Natural killer cell (primary cell): ENCODE results near the gene PDE11A. TPM values are rescaled to one million over a fixed set of nuclear protein-coding genes. Genes with fewer than 3 reads are reported as not detected.

Experiments
- ATAC-seq, 3 donors: fragments of 150-1000 bp in 2 of 3; fragments of 200-7000 bp in 1 of 3; cut with Tn5 transposase; 1 replicate in 1 of 3; 2 replicates in 2 of 3; pipeline ENCODE4 v1.10.0; 2021; ENCODE audit warnings: mild to moderate bottlenecking in 2 of 3, moderate library complexity in 2 of 3
- DNase-seq, 2 donors: peaks; one replicate each; pipeline versions ENCODE4 v3.0.0 to v3.0.0-alpha.2; 2013 to 2021; ENCODE audit warnings: mixed read lengths in 1 of 2
- H3K27ac ChIP-seq: one replicate; pipeline ENCODE4 v1.5.1; 2013; ENCODE audit warnings: mild to moderate bottlenecking, low read length
- H3K27me3 ChIP-seq: one replicate; pipeline ENCODE4 v1.6.1; 2013; ENCODE audit warnings: low read length; ENCODE audit not compliant: control insufficient read depth, insufficient read depth
- H3K36me3 ChIP-seq: one replicate; pipeline ENCODE4 v1.6.1; 2013; ENCODE audit warnings: low read length; ENCODE audit not compliant: control insufficient read depth, insufficient read depth
- H3K4me1 ChIP-seq: one replicate; pipeline ENCODE4 v1.6.1; 2013; ENCODE audit warnings: low read length; ENCODE audit not compliant: control insufficient read depth, insufficient read depth
- H3K4me3 ChIP-seq: one replicate; pipeline ENCODE4 v1.5.1; 2013; ENCODE audit warnings: low read length
- H3K9me3 ChIP-seq: one replicate; pipeline ENCODE4 v1.6.1; 2013; ENCODE audit warnings: low read length; ENCODE audit not compliant: control insufficient read depth, insufficient read depth
- H3K27ac Mint-ChIP-seq, 2 donors: one replicate each; pipeline ENCODE4 v1.8.0; 2022; ENCODE audit warnings: mild to moderate bottlenecking in 2 of 2, mixed read lengths in 2 of 2, moderate library complexity in 1 of 2
- H3K27me3 Mint-ChIP-seq, 2 donors: one replicate each; pipeline ENCODE4 v1.8.0; 2022; ENCODE audit warnings: low read depth in 2 of 2, mixed read lengths in 2 of 2
- H3K36me3 Mint-ChIP-seq: one replicate; pipeline ENCODE4 v1.8.0; 2022; ENCODE audit warnings: mixed read lengths
- H3K4me1 Mint-ChIP-seq, 2 donors: one replicate each; pipeline ENCODE4 v1.8.0; 2022; ENCODE audit warnings: mixed read lengths in 2 of 2
- H3K4me3 Mint-ChIP-seq: one replicate; pipeline ENCODE4 v1.8.0; 2022; ENCODE audit warnings: mild to moderate bottlenecking, moderate library complexity, mixed read lengths
- H3K9me3 Mint-ChIP-seq, 2 donors: one replicate each; pipeline ENCODE4 v1.8.0; 2022; ENCODE audit warnings: mixed read lengths in 2 of 2
- CTCF ChIP-seq: fragments of 200-600 bp; IDR thresholded peaks from one replicate; pipeline ENCODE4 v1.8.0; 2022; ENCODE audit warnings: antibody characterized with exemption
- WGBS: methylation state at CpG from one replicate; pipeline ENCODE4 v1.1.7; 2013; ENCODE audit warnings: missing lambda C conversion rate; ENCODE audit not compliant: insufficient coverage; 5-methylcytosine and 5-hydroxymethylcytosine counted together
- intact Hi-C: fragments of 100-400 bp; cut with micrococcal nuclease; formaldehyde crosslinking; loops from one replicate; pipeline ENCODE4 v1.14.2; 2022
- total RNA-seq, 4 donors: library from RNA; stranded (reverse); fragments of 120-200 nt in 1 of 4; gene quantifications; one replicate each; pipeline versions ENCODE4 v1.2.3 to v1.2.4, GENCODE V29; 2013 to 2022

Gene PDE11A
- total RNA-seq, 3 donors from 2014 or later (not counting 1 experiment from before 2014, with no cell fraction given), result not detected

- Mint-ChIP-seq H3K9me3 (no peaks in the 10 kb centered on the region), H3K27ac (no peak overlapping the region), H3K4me3 (no peak overlapping the region), H3K27me3 (peaks cover 30 to 72% of the 10 kb centered on the region in 2 donors), H3K4me1 (no peaks in the 10 kb centered on the region), H3K36me3 (no peaks in the 10 kb centered on the region)
- Histone ChIP-seq H3K4me3 (no peak overlapping the region), H3K36me3 (no peaks in the 10 kb centered on the region), H3K27me3 (no peaks in the 10 kb centered on the region), H3K4me1 (no peaks in the 10 kb centered on the region), H3K27ac (no peak overlapping the region), H3K9me3 (no peaks in the 10 kb centered on the region)
- DNase-seq (no peak), ATAC-seq (no peak)
- no peak for TF ChIP-seq CTCF
- intact Hi-C loops, result no loop called here
- no CpG with 5 or more reads among the region's 3 CpGs for WGBS
Observed at GRCh38 chr2:177730363-177730762, 342.2 kb downstream of the PDE11A start.

- no peaks in the 10 kb centered on the region for H3K9me3 Mint-ChIP-seq
- ATAC-seq (no peak), DNase-seq (no peak)
- WGBS, result 94% methylated on average over 2 of the region's 2 CpGs
- no peak overlapping the region for H3K27ac Mint-ChIP-seq
- no peaks in the 10 kb centered on the region for H3K4me1 Mint-ChIP-seq
- H3K9me3 ChIP-seq, result no peaks in the 10 kb centered on the region
- TF ChIP-seq CTCF, result no peak
- no peaks in the 10 kb centered on the region for H3K4me1 ChIP-seq
- no peaks in the 10 kb centered on the region for H3K36me3 ChIP-seq
- H3K36me3 Mint-ChIP-seq, result no peaks in the 10 kb centered on the region
- peaks cover 29 to 67% of the 10 kb centered on the region in 2 donors for H3K27me3 Mint-ChIP-seq
- H3K4me3 ChIP-seq, result no peak overlapping the region
- H3K27me3 ChIP-seq, result no peaks in the 10 kb centered on the region
- H3K4me3 Mint-ChIP-seq, result no peak overlapping the region
- no peak overlapping the region for H3K27ac ChIP-seq
- intact Hi-C loops, result no loop called here
Observed at GRCh38 chr2:177728920-177729319, 343.7 kb downstream of the PDE11A start.

GRCh38 chr2:177728399-177728765, 344.2 kb downstream of the PDE11A start:
- no peaks in the 10 kb centered on the region for H3K4me1 Mint-ChIP-seq
- TF ChIP-seq CTCF, result no peak
- no peak for DNase-seq
- H3K4me3 ChIP-seq, result no peak overlapping the region
- 100% methylated on average over 2 of the region's 4 CpGs for WGBS
- no peak overlapping the region for H3K27ac Mint-ChIP-seq
- peaks cover 2% of the 10 kb centered on the region for H3K27me3 ChIP-seq
- H3K36me3 Mint-ChIP-seq, result no peaks in the 10 kb centered on the region
- no peak for ATAC-seq
- peaks cover 29 to 62% of the 10 kb centered on the region in 2 donors for H3K27me3 Mint-ChIP-seq
- no peaks in the 10 kb centered on the region for H3K36me3 ChIP-seq
- H3K4me1 ChIP-seq, result no peaks in the 10 kb centered on the region
- no peak overlapping the region for H3K27ac ChIP-seq
- H3K9me3 Mint-ChIP-seq, result no peaks in the 10 kb centered on the region
- H3K9me3 ChIP-seq, result no peaks in the 10 kb centered on the region
- intact Hi-C loops, result no loop called here
- no peak overlapping the region for H3K4me3 Mint-ChIP-seq

GRCh38 chr2:177727577-177728398, 344.8 kb downstream of the PDE11A start:
- no peaks in the 10 kb centered on the region for H3K36me3 Mint-ChIP-seq
- Histone ChIP-seq H3K27me3 (peaks cover 4% of the 10 kb centered on the region), H3K4me3 (no peak overlapping the region), H3K4me1 (no peaks in the 10 kb centered on the region), H3K36me3 (no peaks in the 10 kb centered on the region), H3K27ac (no peak overlapping the region), H3K9me3 (no peaks in the 10 kb centered on the region)
- intact Hi-C loops, result no loop called here
- H3K9me3 Mint-ChIP-seq, result no peaks in the 10 kb centered on the region
- H3K4me1 Mint-ChIP-seq, result no peaks in the 10 kb centered on the region
- no peak for DNase-seq
- H3K27ac Mint-ChIP-seq, result no peak overlapping the region
- WGBS, result 88% methylated on average over 11 of the region's 13 CpGs
- no peak for TF ChIP-seq CTCF
- H3K4me3 Mint-ChIP-seq, result no peak overlapping the region
- peaks cover 29 to 60% of the 10 kb centered on the region in 2 donors for H3K27me3 Mint-ChIP-seq
- ATAC-seq, result no peak
